ENCODE measurements around the gene KIF5C.

The KIF5C gene

DNA sequence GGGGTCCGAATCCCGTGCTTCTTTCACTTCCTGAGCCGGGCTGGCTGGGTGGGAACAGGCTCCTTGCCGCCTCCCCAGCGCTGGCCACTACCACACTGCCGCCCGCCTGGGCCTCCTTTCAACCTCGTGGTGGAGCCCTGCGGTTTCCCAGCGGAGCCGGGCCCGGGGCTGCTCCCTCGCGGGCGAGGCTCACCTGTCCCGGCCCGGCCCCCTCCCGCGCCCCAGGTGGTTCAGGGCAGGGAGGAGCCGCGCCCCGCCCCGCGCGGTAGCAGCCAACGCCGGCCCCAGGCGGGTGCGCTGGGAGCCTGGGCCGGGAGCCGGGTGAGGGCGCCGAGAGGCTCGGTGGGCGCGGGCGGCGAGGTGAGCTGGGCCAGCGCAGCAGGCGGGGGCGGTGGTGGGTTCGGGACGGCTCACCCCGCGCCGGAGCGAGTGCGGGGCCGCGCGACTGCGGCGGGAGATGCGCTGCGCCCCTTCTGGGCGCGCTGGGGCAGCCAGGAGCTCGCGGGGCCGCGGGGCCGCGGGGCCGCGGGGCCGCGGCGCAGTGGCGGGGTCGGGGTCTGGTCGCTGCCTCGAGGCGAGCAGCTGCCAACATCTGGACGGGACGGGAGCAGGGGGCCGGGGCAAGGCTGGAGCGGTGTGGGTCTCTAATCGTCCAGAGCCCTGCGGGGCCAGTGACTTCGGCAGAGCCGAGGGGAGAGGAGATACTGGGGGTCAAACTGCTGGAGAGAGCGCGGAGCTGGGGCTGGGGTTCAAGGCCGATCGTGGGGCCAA lies 163.6 kb downstream of the KIF5C start, which contains the start of gene LYPD6B:
TSS of gene LYPD6B (plus strand) at position 258 of the 771 bp plus-strand sequence. CDS start 92,250 bp downstream, outside the sequence.
- TF ChIP-seq GLIS3 (CRISPR knock-in tag; IDR thresholded peaks at IDR 0.05) (no peak), RARB (CRISPR knock-in tag; IDR thresholded peaks at IDR 0.05) (no peak)
- ATAC-seq = peak; percentile 80

- TF ChIP-seq ESRRG (CRISPR knock-in tag; IDR thresholded peaks at IDR 0.05) (no peak), RARB (CRISPR knock-in tag; IDR thresholded peaks at IDR 0.05) (no peak), ZNF70 (CRISPR knock-in tag; IDR thresholded peaks at IDR 0.05) (no peak), TSHZ2 (CRISPR knock-in tag; IDR thresholded peaks at IDR 0.05) (no peak), PATZ1 (CRISPR knock-in tag; IDR thresholded peaks at IDR 0.05; ENCODE audit: borderline replicate concordance) (no peak), ZFP3 (CRISPR knock-in tag; IDR thresholded peaks at IDR 0.05) (no peak), SNAI2 (CRISPR knock-in tag; IDR thresholded peaks at IDR 0.05) (no peak), GLIS3 (CRISPR knock-in tag; IDR thresholded peaks at IDR 0.05) (no peak), ZNF8 (CRISPR knock-in tag; IDR thresholded peaks at IDR 0.05) (no peak), TOX (CRISPR knock-in tag; IDR thresholded peaks at IDR 0.05; ENCODE audit: borderline replicate concordance) (no peak), ZC3H10 (CRISPR knock-in tag; IDR thresholded peaks at IDR 0.05) (no peak)
- TF ChIP-seq, protein P1, sequence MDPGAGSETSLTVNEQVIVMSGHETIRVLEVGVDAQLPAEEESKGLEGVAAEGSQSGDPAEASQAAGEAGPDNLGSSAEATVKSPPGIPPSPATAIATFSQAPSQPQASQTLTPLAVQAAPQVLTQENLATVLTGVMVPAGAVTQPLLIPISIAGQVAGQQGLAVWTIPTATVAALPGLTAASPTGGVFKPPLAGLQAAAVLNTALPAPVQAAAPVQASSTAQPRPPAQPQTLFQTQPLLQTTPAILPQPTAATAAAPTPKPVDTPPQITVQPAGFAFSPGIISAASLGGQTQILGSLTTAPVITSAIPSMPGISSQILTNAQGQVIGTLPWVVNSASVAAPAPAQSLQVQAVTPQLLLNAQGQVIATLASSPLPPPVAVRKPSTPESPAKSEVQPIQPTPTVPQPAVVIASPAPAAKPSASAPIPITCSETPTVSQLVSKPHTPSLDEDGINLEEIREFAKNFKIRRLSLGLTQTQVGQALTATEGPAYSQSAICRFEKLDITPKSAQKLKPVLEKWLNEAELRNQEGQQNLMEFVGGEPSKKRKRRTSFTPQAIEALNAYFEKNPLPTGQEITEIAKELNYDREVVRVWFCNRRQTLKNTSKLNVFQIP (CRISPR knock-in tag; IDR thresholded peaks at IDR 0.05; ENCODE audit: borderline replicate concordance, low read depth) = no peak
- TF ChIP-seq, protein P2, sequence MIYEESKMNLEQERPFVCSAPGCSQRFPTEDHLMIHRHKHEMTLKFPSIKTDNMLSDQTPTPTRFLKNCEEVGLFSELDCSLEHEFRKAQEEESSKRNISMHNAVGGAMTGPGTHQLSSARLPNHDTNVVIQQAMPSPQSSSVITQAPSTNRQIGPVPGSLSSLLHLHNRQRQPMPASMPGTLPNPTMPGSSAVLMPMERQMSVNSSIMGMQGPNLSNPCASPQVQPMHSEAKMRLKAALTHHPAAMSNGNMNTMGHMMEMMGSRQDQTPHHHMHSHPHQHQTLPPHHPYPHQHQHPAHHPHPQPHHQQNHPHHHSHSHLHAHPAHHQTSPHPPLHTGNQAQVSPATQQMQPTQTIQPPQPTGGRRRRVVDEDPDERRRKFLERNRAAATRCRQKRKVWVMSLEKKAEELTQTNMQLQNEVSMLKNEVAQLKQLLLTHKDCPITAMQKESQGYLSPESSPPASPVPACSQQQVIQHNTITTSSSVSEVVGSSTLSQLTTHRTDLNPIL (CRISPR knock-in tag; IDR thresholded peaks at IDR 0.05; ENCODE audit: low read depth) = no peak
Measured at GRCh38 chr2:149039213-149039724, 164.2 kb downstream of the KIF5C start.

GRCh38 chr2:149040451-149040850 lies 165.4 kb downstream of the KIF5C start:
- no peak for TF ChIP-seq PPARA (CRISPR knock-in tag; IDR thresholded peaks at IDR 0.05; ENCODE audit: borderline replicate concordance)
- no peak for TF ChIP-seq TSHZ2 (CRISPR knock-in tag; IDR thresholded peaks at IDR 0.05)
- no peak for TF ChIP-seq PATZ1 (CRISPR knock-in tag; IDR thresholded peaks at IDR 0.05; ENCODE audit: borderline replicate concordance)
- no peak for ATAC-seq

More at GRCh38 chr2:149039213-149039724, 164.2 kb downstream of the KIF5C start:
- no peak for ATAC-seq

All from SK-N-SH treated with all-trans-retinoic acid at 6 μM for 48 hours (cell line).